ENCODE results near the gene MAPK13.

The MAPK13 gene

GRCh38 chr6:36169023-36170007 lies 39.0 kb downstream of the MAPK13 start:
- DNase-seq (ENCODE audit: insufficient read length) (no peak), FAIRE-seq (peak; percentile 21)
- no peak for TF ChIP-seq POLR2A (IDR thresholded peaks at IDR 0.05; ENCODE audit: low read depth, low read length)
- TF ChIP-seq TAF1 (IDR thresholded peaks at IDR 0.05; ENCODE audit: borderline replicate concordance, low read depth, low read length): no peak
- TF ChIP-seq POLR2AphosphoS5 (IDR thresholded peaks at IDR 0.05; ENCODE audit: low read depth, low read length): no peak

- no peak for DNase-seq (ENCODE audit: insufficient read length)
- TF ChIP-seq POLR2A (IDR thresholded peaks at IDR 0.05; ENCODE audit: low read depth, low read length) (no peak), TAF1 (IDR thresholded peaks at IDR 0.05; ENCODE audit: borderline replicate concordance, low read depth, low read length) (no peak), POLR2AphosphoS5 (IDR thresholded peaks at IDR 0.05; ENCODE audit: low read depth, low read length) (no peak)
- no peak for FAIRE-seq
Measured at GRCh38 chr6:36170704-36171103, 40.4 kb downstream of the MAPK13 start.

GRCh38 chr6:36171573-36171972 lies 41.3 kb downstream of the MAPK13 start:
- peak; percentile 14 for FAIRE-seq
- TF ChIP-seq TAF1 (IDR thresholded peaks at IDR 0.05; ENCODE audit: borderline replicate concordance, low read depth, low read length) (no peak), POLR2A (IDR thresholded peaks at IDR 0.05; ENCODE audit: low read depth, low read length) (no peak), POLR2AphosphoS5 (IDR thresholded peaks at IDR 0.05; ENCODE audit: low read depth, low read length) (no peak)

GRCh38 chr6:36177166-36177565 lies 46.9 kb downstream of the MAPK13 start:
- TF ChIP-seq POLR2AphosphoS5 (IDR thresholded peaks at IDR 0.05; ENCODE audit: low read depth, low read length) (no peak), POLR2A (IDR thresholded peaks at IDR 0.05; ENCODE audit: low read depth, low read length) (no peak), TAF1 (IDR thresholded peaks at IDR 0.05; ENCODE audit: borderline replicate concordance, low read depth, low read length) (no peak)
- peak; percentile 42 for FAIRE-seq
- no peak for DNase-seq (ENCODE audit: insufficient read length)

More at GRCh38 chr6:36171573-36171972, 41.3 kb downstream of the MAPK13 start:
- no peak for DNase-seq (ENCODE audit: insufficient read length)

- FAIRE-seq: no peak
- DNase-seq (ENCODE audit: insufficient read length): no peak
- TF ChIP-seq POLR2A (IDR thresholded peaks at IDR 0.05; ENCODE audit: low read depth, low read length) (no peak), POLR2AphosphoS5 (IDR thresholded peaks at IDR 0.05; ENCODE audit: low read depth, low read length) (no peak), TAF1 (IDR thresholded peaks at IDR 0.05; ENCODE audit: borderline replicate concordance, low read depth, low read length) (no peak)
Measured at GRCh38 chr6:36178544-36178943, 48.2 kb downstream of the MAPK13 start.

GRCh38 chr6:36180126-36180525 lies 49.8 kb downstream of the MAPK13 start:
- FAIRE-seq: no peak

GRCh38 chr6:36184311-36184710 lies 54.0 kb downstream of the MAPK13 start:
- DNase-seq (ENCODE audit: insufficient read length): no peak
- no peak for TF ChIP-seq TAF1 (IDR thresholded peaks at IDR 0.05; ENCODE audit: borderline replicate concordance, low read depth, low read length)
- TF ChIP-seq POLR2AphosphoS5 (IDR thresholded peaks at IDR 0.05; ENCODE audit: low read depth, low read length): no peak
- TF ChIP-seq POLR2A (IDR thresholded peaks at IDR 0.05; ENCODE audit: low read depth, low read length): no peak
- peak; percentile 9 for FAIRE-seq

More at GRCh38 chr6:36180126-36180525, 49.8 kb downstream of the MAPK13 start:
- no peak for TF ChIP-seq TAF1 (IDR thresholded peaks at IDR 0.05; ENCODE audit: borderline replicate concordance, low read depth, low read length)
- TF ChIP-seq POLR2AphosphoS5 (IDR thresholded peaks at IDR 0.05; ENCODE audit: low read depth, low read length): no peak
- no peak for TF ChIP-seq POLR2A (IDR thresholded peaks at IDR 0.05; ENCODE audit: low read depth, low read length)
- no peak for DNase-seq (ENCODE audit: insufficient read length)

GRCh38 chr6:36186199-36186598 lies 55.9 kb downstream of the MAPK13 start:
- DNase-seq (ENCODE audit: insufficient read length) (no peak), FAIRE-seq (no peak)
- no peak for TF ChIP-seq POLR2AphosphoS5 (IDR thresholded peaks at IDR 0.05; ENCODE audit: low read depth, low read length)
- TF ChIP-seq POLR2A (IDR thresholded peaks at IDR 0.05; ENCODE audit: low read depth, low read length): no peak
- no peak for TF ChIP-seq TAF1 (IDR thresholded peaks at IDR 0.05; ENCODE audit: borderline replicate concordance, low read depth, low read length)

- DNase-seq (ENCODE audit: insufficient read length) (no peak), FAIRE-seq (no peak)
- TF ChIP-seq POLR2A (IDR thresholded peaks at IDR 0.05; ENCODE audit: low read depth, low read length) (no peak), TAF1 (IDR thresholded peaks at IDR 0.05; ENCODE audit: borderline replicate concordance, low read depth, low read length) (no peak), POLR2AphosphoS5 (IDR thresholded peaks at IDR 0.05; ENCODE audit: low read depth, low read length) (no peak)
Measured at GRCh38 chr6:36187446-36187845, 57.1 kb downstream of the MAPK13 start.

Measured in GM12892 (cell line).